BLaER1 (cell line): ENCODE data around the gene HOXA2.

ENCODE experiments used
- H3K27ac ChIP-seq: shearing (Covaris generic); formaldehyde crosslinking; 2 replicates; pipeline ENCODE4 v1.8.1; 2022
- H3K27me3 ChIP-seq: shearing (Covaris generic); formaldehyde crosslinking; 2 replicates; pipeline ENCODE4 v1.8.1; 2022
- H3K36me3 ChIP-seq: shearing (Covaris generic); formaldehyde crosslinking; 2 replicates; pipeline ENCODE4 v1.8.1; 2022
- H3K4me1 ChIP-seq: shearing (Covaris generic); formaldehyde crosslinking; 2 replicates; pipeline ENCODE4 v1.8.1; 2022
- H3K4me2 ChIP-seq: shearing (Covaris generic); formaldehyde crosslinking; 2 replicates; pipeline ENCODE4 v1.8.1; 2022
- H3K4me3 ChIP-seq: shearing (Covaris generic); formaldehyde crosslinking; 2 replicates; pipeline ENCODE4 v1.8.1; 2022
- H3K9ac ChIP-seq: shearing (Covaris generic); formaldehyde crosslinking; 2 replicates; pipeline ENCODE4 v1.8.1; 2022
- H3K9me3 ChIP-seq: shearing (Covaris generic); formaldehyde crosslinking; 2 replicates; pipeline ENCODE4 v1.8.1; 2022
- H4K20me1 ChIP-seq: shearing (Covaris generic); formaldehyde crosslinking; 2 replicates; pipeline ENCODE4 v1.8.1; 2022
- Cebpa-rat ChIP-seq: shearing (Covaris generic); IDR thresholded peaks from 2 replicates; pipeline ENCODE4 v1.8.1; 2022

HOXA2 gene

DNA sequence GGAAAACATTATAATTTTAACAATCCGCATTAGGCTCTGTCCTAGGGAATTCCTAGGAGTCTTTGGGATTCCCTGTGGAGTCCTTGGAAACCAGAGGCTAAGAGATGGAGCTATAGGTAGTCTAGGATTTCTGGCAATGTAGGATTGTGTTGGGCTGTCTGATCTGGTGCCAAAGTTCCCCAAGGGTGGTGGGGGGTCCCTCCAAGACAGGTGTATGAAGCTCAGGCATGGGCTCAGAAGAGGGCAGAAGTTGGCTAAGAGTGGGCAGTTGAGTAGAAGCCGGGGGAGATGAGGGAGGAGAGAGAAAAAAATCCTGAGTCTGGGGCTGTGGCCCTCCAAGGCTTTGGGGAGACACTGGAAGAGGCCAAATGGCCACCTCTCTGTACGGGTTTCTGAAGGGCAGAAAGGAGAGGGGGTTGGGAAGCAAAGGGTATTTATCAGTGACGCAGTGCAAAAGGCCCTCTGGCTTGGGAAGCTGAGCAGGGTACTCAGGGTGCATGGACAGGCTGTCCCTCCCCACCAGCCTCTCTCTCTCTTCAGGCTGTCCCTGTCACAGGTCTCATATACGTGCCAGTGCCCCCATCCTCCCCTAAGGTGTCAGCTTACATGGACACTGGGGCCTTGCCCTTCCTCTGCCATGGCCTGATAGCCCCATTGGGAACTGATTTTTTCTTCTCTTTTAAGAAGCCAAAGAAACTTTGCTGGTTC lies 44.2 kb upstream of the HOXA2 start:
- H3K27ac ChIP-seq: no peak overlapping the region
- no peak for TF ChIP-seq Cebpa-rat
- H3K27me3 ChIP-seq: peaks cover 100% of the 10 kb centered on the region

DNA sequence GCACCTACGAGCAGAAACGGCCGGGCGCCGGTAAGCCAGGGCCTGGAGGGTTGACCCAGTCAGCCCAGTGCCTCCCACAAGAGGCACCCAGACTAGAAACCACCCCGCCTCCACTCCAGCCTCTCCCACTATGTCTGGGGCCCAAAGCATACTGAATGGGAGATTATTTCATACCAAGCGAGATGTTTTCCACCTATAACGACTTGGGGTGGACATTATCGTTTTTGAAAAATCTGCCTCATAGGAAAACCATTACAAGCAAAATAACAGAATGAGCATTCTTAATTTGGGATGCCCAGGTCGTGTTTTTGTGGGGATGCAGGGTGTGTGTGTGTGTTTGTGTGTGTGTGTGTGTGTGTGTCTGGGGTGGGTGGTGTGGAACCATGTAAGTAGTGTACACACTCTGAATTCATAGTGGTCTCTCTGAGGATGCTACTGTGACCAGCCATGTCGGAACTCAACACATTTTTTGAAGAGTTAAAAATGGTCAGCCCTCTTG lies 43.5 kb upstream of the HOXA2 start:
- H3K4me3 ChIP-seq: no peak overlapping the region
- peaks cover 96% of the 10 kb centered on the region for H3K27me3 ChIP-seq
- no peak for TF ChIP-seq Cebpa-rat
- H3K4me1 ChIP-seq: peaks cover 6% of the 10 kb centered on the region; the same call in 1 of the 2 replicates
- H3K27ac ChIP-seq: no peak overlapping the region
- H3K4me2 ChIP-seq: no peak overlapping the region
- H3K9ac ChIP-seq: no peak overlapping the region
- H3K36me3 ChIP-seq: peaks cover 20% of the 10 kb centered on the region
- peaks cover 4% of the 10 kb centered on the region; the same call in 1 of the 2 replicates for H4K20me1 ChIP-seq
- H3K9me3 ChIP-seq: peaks cover 74% of the 10 kb centered on the region

More for the DNA sequence above, 44.2 kb upstream of the HOXA2 start:
- H3K4me1 ChIP-seq: peaks cover 13% of the 10 kb centered on the region
- H4K20me1 ChIP-seq: peaks cover 10% of the 10 kb centered on the region
- no peak overlapping the region for H3K4me3 ChIP-seq
- no peak overlapping the region for H3K9ac ChIP-seq
- H3K36me3 ChIP-seq: peaks cover 20% of the 10 kb centered on the region
- no peak overlapping the region for H3K4me2 ChIP-seq
- H3K9me3 ChIP-seq: peaks cover 73% of the 10 kb centered on the region

DNA sequence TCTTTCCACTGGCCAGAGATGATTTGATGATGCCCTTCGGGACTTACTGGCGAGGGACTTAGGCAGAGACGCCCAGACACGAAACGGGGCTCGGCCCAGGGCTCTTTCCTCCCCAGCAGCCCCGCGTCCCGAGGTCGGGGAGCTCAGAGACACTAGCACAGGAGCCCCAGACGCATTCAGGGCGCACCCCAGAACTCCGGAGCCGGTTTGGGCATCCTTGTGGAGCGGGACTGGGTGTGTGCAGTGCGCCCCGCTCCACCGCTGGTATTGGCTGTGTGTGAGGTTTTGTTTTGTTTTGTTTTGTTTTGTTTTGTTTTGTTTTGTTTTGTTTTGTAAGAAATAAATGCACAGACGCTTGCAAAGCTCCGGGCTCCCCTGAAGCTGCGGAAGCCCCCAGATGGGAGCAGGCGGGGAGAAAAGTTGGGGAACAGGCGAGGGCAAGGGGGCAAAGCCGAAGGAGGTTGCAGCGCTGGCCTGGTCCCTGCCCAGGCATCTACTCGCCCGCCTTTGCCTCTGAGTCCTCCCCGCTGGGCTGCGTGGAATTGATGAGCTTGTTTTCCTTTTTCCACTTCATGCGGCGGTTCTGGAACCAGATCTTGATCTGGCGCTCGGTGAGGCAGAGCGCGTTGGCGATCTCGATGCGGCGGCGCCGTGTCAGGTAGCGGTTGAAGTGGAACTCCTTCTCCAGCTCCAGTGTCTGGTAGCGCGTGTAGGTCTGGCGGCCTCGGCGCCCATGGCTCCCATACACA lies 42.9 kb upstream of the HOXA2 start:
- TF ChIP-seq Cebpa-rat: no peak
- Histone ChIP-seq H3K4me3 (no peak overlapping the region), H3K27me3 (peaks cover 90% of the 10 kb centered on the region), H3K4me1 (0 out of 2 replicates have a peak, but pooled peaks cover 6% of the 10 kb centered on the region), H3K27ac (no peak overlapping the region), H3K9me3 (peaks cover 74% of the 10 kb centered on the region), H3K9ac (no peak overlapping the region), H3K36me3 (peaks cover 20% of the 10 kb centered on the region), H3K4me2 (no peak overlapping the region), H4K20me1 (peaks cover 4% of the 10 kb centered on the region; the same call in 1 of the 2 replicates)

DNA sequence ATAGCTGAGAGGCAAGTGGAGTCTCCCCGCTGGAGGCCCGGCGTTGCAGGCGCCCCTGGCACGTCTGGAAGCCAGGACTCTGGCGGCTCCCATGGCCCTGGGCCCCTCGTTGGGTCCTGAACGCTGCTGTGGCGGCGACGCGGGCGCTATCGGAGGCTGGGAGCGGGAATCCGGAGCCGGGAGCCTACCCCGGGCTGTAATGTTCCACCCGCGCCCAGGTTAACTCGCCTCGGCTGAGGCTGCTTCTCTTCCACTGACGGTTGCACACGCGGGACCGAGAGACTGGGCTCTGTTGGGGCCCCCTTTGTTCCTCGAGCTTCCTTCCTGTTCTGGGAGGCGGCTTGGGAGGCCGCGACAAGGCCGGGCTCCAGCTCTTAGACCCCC lies 42.3 kb upstream of the HOXA2 start:
- Histone ChIP-seq H3K4me3 (no peak overlapping the region), H3K27me3 (peaks cover 84% of the 10 kb centered on the region), H3K36me3 (peaks cover 20% of the 10 kb centered on the region), H3K4me1 (0 out of 2 replicates have a peak, but pooled peaks cover 6% of the 10 kb centered on the region), H4K20me1 (peaks cover 4% of the 10 kb centered on the region; the same call in 1 of the 2 replicates), H3K4me2 (no peak overlapping the region), H3K9me3 (peaks cover 74% of the 10 kb centered on the region), H3K9ac (no peak overlapping the region), H3K27ac (no peak overlapping the region)
- no peak for TF ChIP-seq Cebpa-rat

DNA sequence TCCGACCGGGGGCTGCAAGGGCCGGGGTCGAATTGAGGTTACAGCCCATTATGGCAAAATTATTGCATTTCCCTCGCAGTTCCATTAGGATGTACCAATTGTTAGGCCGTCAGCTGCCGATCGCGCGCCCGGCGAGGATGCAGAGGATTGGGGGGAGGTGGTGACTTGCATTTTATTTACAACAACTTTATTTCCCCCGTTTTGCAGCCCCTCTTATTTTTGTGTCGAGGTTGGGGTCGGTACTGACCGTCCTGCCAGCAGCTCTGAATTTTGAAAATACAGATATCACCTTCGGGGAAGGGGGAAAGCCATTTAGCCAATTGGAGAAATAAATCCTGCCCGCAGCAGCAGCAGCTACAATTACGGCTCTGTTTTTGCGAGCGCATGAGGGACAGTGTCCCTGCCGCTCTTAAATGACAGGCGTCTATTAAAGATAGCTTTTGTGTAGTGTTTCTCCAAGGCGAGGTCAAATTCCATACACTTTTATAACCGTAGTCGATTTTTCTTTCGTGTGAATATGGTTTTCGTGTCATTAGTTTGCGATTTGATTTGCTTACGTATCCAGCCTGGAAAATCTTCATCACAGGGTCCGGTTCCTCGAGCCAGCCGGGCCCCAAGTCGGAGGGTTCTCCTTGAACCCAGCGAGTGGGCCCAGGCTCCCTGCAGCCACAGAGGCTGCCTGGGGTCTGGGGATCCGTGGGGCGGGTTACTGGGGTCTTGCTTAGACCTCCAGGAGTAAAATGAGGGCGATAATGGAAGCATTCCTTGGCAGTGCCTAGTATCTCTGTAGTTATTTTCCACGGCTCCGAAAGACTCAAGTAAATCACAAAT lies 41.7 kb upstream of the HOXA2 start:
- Histone ChIP-seq H4K20me1 (peaks cover 4% of the 10 kb centered on the region; the same call in 1 of the 2 replicates), H3K4me3 (0 out of 2 replicates have a peak overlapping the region, but pooled peaks have one; percentile 18), H3K9ac (no peak overlapping the region), H3K27ac (no peak overlapping the region), H3K27me3 (peaks cover 78% of the 10 kb centered on the region), H3K4me1 (0 out of 2 replicates have a peak, but pooled peaks cover 6% of the 10 kb centered on the region), H3K36me3 (peaks cover 20% of the 10 kb centered on the region), H3K4me2 (no peak overlapping the region), H3K9me3 (peaks cover 80% of the 10 kb centered on the region)
- no peak for TF ChIP-seq Cebpa-rat

DNA sequence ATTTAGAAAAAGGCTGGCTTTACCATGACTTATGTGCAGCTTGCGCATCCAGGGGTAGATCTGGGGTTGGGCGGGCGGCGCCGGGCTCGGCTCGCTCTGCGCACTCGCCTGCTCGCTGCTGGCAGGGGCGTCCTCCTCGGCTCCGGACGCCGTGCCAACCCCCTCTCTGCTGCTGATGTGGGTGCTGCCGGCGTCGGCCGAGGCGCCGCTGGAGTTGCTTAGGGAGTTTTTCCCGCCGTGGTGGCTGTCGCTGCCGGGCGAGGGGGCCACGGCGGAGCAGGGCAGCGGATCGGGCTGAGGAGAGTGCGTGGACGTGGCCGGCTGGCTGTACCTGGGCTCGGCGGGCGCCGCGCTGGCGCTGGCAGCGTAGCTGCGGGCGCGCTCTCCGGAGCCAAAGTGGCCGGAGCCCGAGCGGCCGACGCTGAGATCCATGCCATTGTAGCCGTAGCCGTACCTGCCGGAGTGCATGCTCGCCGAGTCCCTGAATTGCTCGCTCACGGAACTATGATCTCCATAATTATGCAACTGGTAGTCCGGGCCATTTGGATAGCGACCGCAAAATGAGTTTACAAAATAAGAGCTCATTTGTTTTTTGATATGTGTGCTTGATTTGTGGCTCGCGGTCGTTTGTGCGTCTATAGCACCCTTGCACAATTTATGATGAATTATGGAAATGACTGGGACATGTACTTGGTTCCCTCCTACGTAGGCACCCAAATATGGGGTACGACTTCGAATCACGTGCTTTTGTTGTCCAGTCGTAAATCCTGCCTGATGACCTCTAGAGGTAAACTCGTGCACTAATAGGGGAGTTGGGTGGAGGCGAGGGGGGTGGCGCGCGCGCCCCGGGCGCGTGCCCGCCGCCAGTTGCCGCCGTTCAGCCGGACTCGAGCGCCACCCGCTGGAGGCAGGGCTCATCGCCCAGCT lies 40.8 kb upstream of the HOXA2 start, which contains the start of gene HOXA5:
Gene HOXA5, minus strand, starts transcription at position 659 of the 927 bp plus-strand sequence. Its CDS starts 74 bp downstream, at position 585.
- no peak for TF ChIP-seq Cebpa-rat
- Histone ChIP-seq H4K20me1 (no peaks in the 10 kb centered on the region), H3K27me3 (peaks cover 69% of the 10 kb centered on the region), H3K36me3 (peaks cover 20% of the 10 kb centered on the region), H3K27ac (no peak within 1 kb of the TSS), H3K9me3 (peaks cover 75% of the 10 kb centered on the region), H3K4me2 (no peak within 1 kb of the TSS), H3K9ac (no peak within 1 kb of the TSS), H3K4me1 (0 out of 2 replicates have a peak, but pooled peaks cover 2% of the 10 kb centered on the region), H3K4me3 (0 out of 2 replicates have a peak within 1 kb of the TSS, but pooled peaks have one; percentile 18)

DNA sequence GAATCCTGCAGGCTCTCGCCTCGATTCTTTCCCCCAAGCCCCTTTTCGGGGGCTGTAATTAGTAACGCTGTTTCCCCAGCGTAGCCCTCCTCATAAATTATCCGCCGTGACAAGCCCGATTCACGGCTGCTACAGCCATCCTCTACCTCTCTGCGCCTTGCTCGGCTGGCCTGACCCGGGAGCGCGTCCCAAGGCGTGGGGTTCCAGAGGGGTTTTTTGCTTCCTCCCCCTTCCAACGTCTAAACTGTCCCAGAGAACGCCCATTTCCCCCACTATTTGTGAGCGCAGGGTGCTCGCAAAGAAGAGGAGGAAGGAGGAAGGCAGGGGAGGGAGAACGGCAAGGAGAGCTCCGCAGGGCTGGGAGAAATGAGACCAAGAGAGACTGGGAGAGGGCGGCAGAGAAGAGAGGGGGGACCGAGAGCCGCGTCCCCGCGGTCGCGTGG lies 40.1 kb upstream of the HOXA2 start:
- H3K27ac ChIP-seq: no peak overlapping the region
- H3K4me1 ChIP-seq: peaks cover 2% of the 10 kb centered on the region; the same call in 1 of the 2 replicates
- no peak overlapping the region for H3K9ac ChIP-seq
- H4K20me1 ChIP-seq: no peaks in the 10 kb centered on the region
- H3K4me2 ChIP-seq: no peak overlapping the region
- H3K9me3 ChIP-seq: peaks cover 68% of the 10 kb centered on the region
- no peak for TF ChIP-seq Cebpa-rat
- peaks cover 62% of the 10 kb centered on the region for H3K27me3 ChIP-seq
- peaks cover 20% of the 10 kb centered on the region for H3K36me3 ChIP-seq
- no peak overlapping the region for H3K4me3 ChIP-seq

DNA sequence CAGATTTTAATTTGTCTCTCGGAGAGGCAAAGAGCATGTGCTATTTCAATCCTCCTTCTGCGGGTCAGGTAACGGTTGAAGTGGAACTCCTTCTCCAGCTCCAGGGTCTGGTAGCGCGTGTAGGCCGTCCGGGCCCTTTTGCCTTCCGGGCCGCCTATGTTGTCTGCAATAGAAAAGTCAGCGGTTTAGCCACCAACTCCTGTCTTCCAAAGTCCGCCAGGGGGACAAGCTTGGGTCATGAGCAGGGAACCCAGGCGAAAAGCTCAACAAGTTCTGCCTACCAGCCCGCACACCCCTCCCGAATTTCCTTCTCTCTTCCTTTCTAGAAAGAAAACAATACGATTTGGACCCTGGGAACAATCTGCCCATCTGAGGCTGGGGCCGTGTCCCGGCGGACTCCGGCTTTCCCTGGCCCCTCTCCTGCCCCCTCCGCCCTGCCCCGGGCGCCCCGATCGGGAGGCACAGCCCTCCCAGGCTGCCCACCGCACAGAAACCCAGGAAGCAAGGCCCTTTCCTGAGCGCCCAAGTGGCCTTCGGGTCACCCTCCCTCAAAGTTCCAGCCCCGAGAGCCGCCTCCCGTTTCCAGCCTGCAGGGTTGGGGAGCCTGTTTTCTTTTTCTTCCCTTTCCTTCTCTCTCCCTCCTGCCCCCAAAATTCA lies 39.6 kb upstream of the HOXA2 start:
- H3K27me3 ChIP-seq: peaks cover 60% of the 10 kb centered on the region
- no peak for TF ChIP-seq Cebpa-rat
- H3K36me3 ChIP-seq: peaks cover 20% of the 10 kb centered on the region
- no peak overlapping the region for H3K27ac ChIP-seq
- H3K4me1 ChIP-seq: peaks cover 8% of the 10 kb centered on the region
- H4K20me1 ChIP-seq: no peaks in the 10 kb centered on the region
- no peak overlapping the region for H3K9ac ChIP-seq
- no peak overlapping the region for H3K4me3 ChIP-seq
- peaks cover 62% of the 10 kb centered on the region for H3K9me3 ChIP-seq
- H3K4me2 ChIP-seq: no peak overlapping the region
